Fibroblast of lung (primary cell): ENCODE measurements around the gene MAP3K6. TPM values are rescaled to one million over a fixed set of nuclear protein-coding genes. Genes with fewer than 3 reads are reported as not detected.

Experiments
- DNase-seq, 2 donors: peaks; one replicate each; pipeline versions ENCODE4 v3.0.0 to v3.0.0-alpha.2; 2010; ENCODE audit warnings: low read depth in 2 of 2
- H2AFZ ChIP-seq: 2 replicates; pipeline ENCODE4 v1.5.1; 2012; ENCODE audit warnings: low read length, control low read depth, inconsistent platforms
- H3K27ac ChIP-seq: 2 replicates; pipeline ENCODE4 v1.5.1; 2011; ENCODE audit warnings: low read length, control low read depth; ENCODE audit not compliant: insufficient read depth
- H3K27me3 ChIP-seq: 2 replicates; pipeline ENCODE4 v1.5.1; 2011; ENCODE audit warnings: mild to moderate bottlenecking, low read length; ENCODE audit not compliant: control insufficient read depth, insufficient read depth
- H3K36me3 ChIP-seq: 2 replicates; pipeline ENCODE4 v1.5.1; 2011; ENCODE audit warnings: low read length; ENCODE audit not compliant: control insufficient read depth, insufficient read depth
- H3K4me1 ChIP-seq: 2 replicates; pipeline ENCODE4 v1.5.1; 2011; ENCODE audit warnings: low read length; ENCODE audit not compliant: control insufficient read depth, insufficient read depth; ENCODE audit errors: extremely low read depth
- H3K4me2 ChIP-seq: 2 replicates; pipeline ENCODE4 v1.5.1; 2011; ENCODE audit warnings: low read length, control low read depth; ENCODE audit not compliant: insufficient read depth; ENCODE audit errors: extremely low read depth
- H3K4me3 ChIP-seq, 4 experiments: fragments of 200-600 bp in 1 of 4; sonication (generic) in 1 of 4; replicated peaks in 1 of 4; 2 replicates each; pipeline ENCODE4 v1.5.1; 2011 to 2016; ENCODE audit warnings: low read length in 4 of 4, low read depth in 3 of 4, mild to moderate bottlenecking in 3 of 4, control low read depth in 2 of 4, inconsistent platforms in 1 of 4, mixed read lengths in 1 of 4; ENCODE audit not compliant: insufficient read depth in 1 of 4; ENCODE audit errors: control extremely low read depth in 1 of 4
- H3K79me2 ChIP-seq: 2 replicates; pipeline ENCODE4 v1.5.1; 2012; ENCODE audit warnings: mild to moderate bottlenecking, low read length, inconsistent platforms; ENCODE audit not compliant: control insufficient read depth, insufficient read depth
- H3K9ac ChIP-seq: 2 replicates; pipeline ENCODE4 v1.5.1; 2011; ENCODE audit warnings: mild to moderate bottlenecking, low read length, control low read depth; ENCODE audit not compliant: insufficient read depth
- H3K9me3 ChIP-seq: 2 replicates; pipeline ENCODE4 v1.5.1; 2012; ENCODE audit warnings: low read depth, low read length; ENCODE audit not compliant: control insufficient read depth, insufficient read depth
- H4K20me1 ChIP-seq: 2 replicates; pipeline ENCODE4 v1.5.1; 2011; ENCODE audit warnings: low read length; ENCODE audit not compliant: control insufficient read depth, insufficient read depth; ENCODE audit errors: extremely low read depth
- CTCF ChIP-seq, 2 donors: IDR thresholded peaks in 1 of 2; conservative IDR thresholded peaks in 1 of 2; 1 replicate in 1 of 2; 2 replicates in 1 of 2; pipeline ENCODE4 v1.5.1; 2011 to 2012; ENCODE audit warnings: low read length in 2 of 2, control low read depth in 1 of 2, inconsistent platforms in 1 of 2, low read depth in 1 of 2, mild to moderate bottlenecking in 1 of 2
- EZH2 ChIP-seq: IDR thresholded peaks from 2 replicates; pipeline ENCODE4 v1.5.1; 2012; ENCODE audit warnings: low read length, control low read depth, mild to moderate bottlenecking; ENCODE audit errors: missing control alignments
- polyA plus RNA-seq, 2 donors: library from polyadenylated mRNA; depleted of rRNA in 1 of 2; stranded (reverse) in 1 of 2; unstranded in 1 of 2; fragments of >200 nt; gene quantifications; 2 replicates each; pipeline ENCODE4 v1.2.1, GENCODE V29; 2011 to 2012; ENCODE audit warnings: missing spikeins in 1 of 2
- total RNA-seq: library from RNA; depleted of rRNA; stranded (reverse); fragments of >200 nt; gene quantifications from 2 replicates; pipeline ENCODE4 v1.2.1, GENCODE V29; 2014

The MAP3K6 gene
- total and polyA plus RNA-seq, 2 donors (not counting 1 experiment from before 2014, with no cell fraction given), result 8.3 to 11.5 TPM

GRCh38 chr1:27394282-27394658 lies 27.5 kb upstream of the MAP3K6 start:
- no peak overlapping the region for H3K4me3 ChIP-seq

GRCh38 chr1:27393641-27394281 lies 27.0 kb upstream of the MAP3K6 start:
- TF ChIP-seq EZH2 (no peak), CTCF (conservative IDR thresholded peaks at IDR 0.05 in 1 of 2, IDR thresholded peaks at IDR 0.05 in 1 of 2; ENCODE audit: low read depth in 1 of 2, low read length in 2 of 2) (no peak)
- Histone ChIP-seq H3K79me2 (peaks cover 7% of the 10 kb centered on the region), H3K4me3 (no peak overlapping the region), H2AFZ (no peak overlapping the region), H3K27me3 (no peaks in the 10 kb centered on the region), H3K9me3 (no peaks in the 10 kb centered on the region), H3K27ac (no peak overlapping the region), H3K9ac (no peak overlapping the region), H3K36me3 (no peaks in the 10 kb centered on the region), H3K4me2 (no peak overlapping the region), H4K20me1 (no peaks in the 10 kb centered on the region), H3K4me1 (peaks cover 24% of the 10 kb centered on the region)
- DNase-seq, result no peak

More at GRCh38 chr1:27394282-27394658, 27.5 kb upstream of the MAP3K6 start:
- Histone ChIP-seq H3K27ac (peak overlapping the region; percentile 39), H3K9ac (no peak overlapping the region), H3K9me3 (no peaks in the 10 kb centered on the region), H4K20me1 (no peaks in the 10 kb centered on the region), H3K79me2 (peaks cover 7% of the 10 kb centered on the region), H3K27me3 (no peaks in the 10 kb centered on the region), H3K4me1 (peaks cover 24% of the 10 kb centered on the region), H2AFZ (no peak overlapping the region), H3K4me2 (no peak overlapping the region), H3K36me3 (no peaks in the 10 kb centered on the region)
- no peak for DNase-seq
- TF ChIP-seq CTCF (conservative IDR thresholded peaks at IDR 0.05 in 1 of 2, IDR thresholded peaks at IDR 0.05 in 1 of 2; ENCODE audit: low read depth in 1 of 2, low read length in 2 of 2) (no peak), EZH2 (no peak)

GRCh38 chr1:27392778-27393635 lies 26.2 kb upstream of the MAP3K6 start:
- Histone ChIP-seq H3K27me3 (no peaks in the 10 kb centered on the region), H3K27ac (peak overlapping the region; percentile 91), H3K4me3 (peak overlapping the region; percentile 63 to 76 (median 74)), H3K4me2 (peak overlapping the region; percentile 95), H3K9ac (peak overlapping the region; percentile 90), H3K9me3 (no peaks in the 10 kb centered on the region), H3K4me1 (peaks cover 24% of the 10 kb centered on the region), H4K20me1 (no peaks in the 10 kb centered on the region), H3K79me2 (peaks cover 7% of the 10 kb centered on the region), H2AFZ (peak overlapping the region; percentile 53), H3K36me3 (no peaks in the 10 kb centered on the region)
- no peak for DNase-seq
- no peak for TF ChIP-seq EZH2
- peak; percentile 33 to 41 for TF ChIP-seq CTCF (conservative IDR thresholded peaks at IDR 0.05 in 1 of 2, IDR thresholded peaks at IDR 0.05 in 1 of 2; ENCODE audit: low read depth in 1 of 2, low read length in 2 of 2)
